HPDE6-E6E7 (cell line): ENCODE measurements around the gene RBM3.

ENCODE experiments used
- DNase-seq: peaks from one replicate; pipeline ENCODE4 v3.0.0; 2011; ENCODE audit warnings: missing footprints; ENCODE audit errors: extremely low spot score

RBM3 gene

GRCh38 chrX:48617542-48618340, 43.5 kb downstream of the RBM3 start:
- DNase-seq: no peak

- DNase-seq: no peak
Measured at GRCh38 chrX:48626401-48627298, 52.4 kb downstream of the RBM3 start.
